Common myeloid progenitor, CD34-positive (primary cell): Measurements from ENCODE around the gene TECPR2.

Source experiments
- CTCF ChIA-PET: fragments of 350-600 bp; sonication (Branson Sonifier 250); formaldehyde crosslinking; loops from one replicate; lab custom pipeline; 2021; ENCODE audit warnings: antibody characterized with exemption; lab: Charles Lee
- POLR2A ChIA-PET: fragments of 350-600 bp; sonication (Branson Sonifier 250); formaldehyde crosslinking; loops from one replicate; lab custom pipeline; 2021; ENCODE audit warnings: antibody characterized with exemption; lab: Charles Lee
- DNase-seq, 3 donors: peaks; one replicate each; pipeline versions ENCODE4 v3.0.0 to v3.0.0-alpha.2; 2013
- H3K27ac ChIP-seq, 2 experiments: 1 replicate in 1 of 2; 2 replicates in 1 of 2; pipeline ENCODE4 v1.7.0; 2013; ENCODE audit warnings: inconsistent platforms in 2 of 2, low read length in 2 of 2, mild to moderate bottlenecking in 2 of 2, low read depth in 1 of 2, moderate library complexity in 1 of 2; ENCODE audit not compliant: severe bottlenecking in 2 of 2, insufficient read depth in 1 of 2, poor library complexity in 1 of 2
- H3K27me3 ChIP-seq, 5 experiments: replicated peaks in 2 of 5; 1 replicate in 3 of 5; 2 replicates in 2 of 5; pipeline versions ENCODE4 v1.6.1 to v1.7.0; 2013; ENCODE audit warnings: low read length in 4 of 5, mild to moderate bottlenecking in 2 of 5, moderate library complexity in 2 of 5, inconsistent platforms in 1 of 5; ENCODE audit not compliant: insufficient read depth in 5 of 5, control insufficient read depth in 4 of 5
- H3K36me3 ChIP-seq, 4 experiments: 1 replicate in 2 of 4; 2 replicates in 2 of 4; pipeline versions ENCODE4 v1.6.1 to v1.7.0; 2013; ENCODE audit warnings: low read length in 3 of 4, control low read depth in 1 of 4, mild to moderate bottlenecking in 1 of 4; ENCODE audit not compliant: control insufficient read depth in 4 of 4, insufficient read depth in 4 of 4
- H3K4me1 ChIP-seq, 4 experiments: 1 replicate in 3 of 4; 2 replicates in 1 of 4; pipeline versions ENCODE4 v1.6.1 to v1.7.1; 2013; ENCODE audit warnings: low read length in 3 of 4, mild to moderate bottlenecking in 3 of 4, control low read depth in 1 of 4, inconsistent platforms in 1 of 4, moderate library complexity in 1 of 4; ENCODE audit not compliant: control insufficient read depth in 4 of 4, insufficient read depth in 4 of 4; ENCODE audit errors: control extremely low read depth in 1 of 4
- H3K4me3 ChIP-seq, 7 experiments: 1 replicate in 4 of 7; 2 replicates in 3 of 7; pipeline versions ENCODE4 v1.5.1 to v1.7.0; 2013; ENCODE audit warnings: mild to moderate bottlenecking in 7 of 7, low read length in 6 of 7, moderate library complexity in 6 of 7, inconsistent platforms in 2 of 7, low read depth in 2 of 7, control low read depth in 1 of 7; ENCODE audit not compliant: insufficient read depth in 4 of 7, control insufficient read depth in 1 of 7; ENCODE audit errors: extremely low read depth in 1 of 7
- H3K9me3 ChIP-seq, 5 experiments: 1 replicate in 4 of 5; 2 replicates in 1 of 5; pipeline versions ENCODE4 v1.6.1 to v1.7.1; 2013; ENCODE audit warnings: low read length in 4 of 5, mild to moderate bottlenecking in 2 of 5, inconsistent platforms in 1 of 5, low read depth in 1 of 5, moderate library complexity in 1 of 5; ENCODE audit not compliant: control insufficient read depth in 4 of 5, insufficient read depth in 2 of 5; ENCODE audit errors: control extremely low read depth in 1 of 5
- WGBS: methylation state at CpG from one replicate; pipeline ENCODE4 v1.1.5; 2013; ENCODE audit not compliant: insufficient coverage; 5-methylcytosine and 5-hydroxymethylcytosine counted together

Gene TECPR2

DNA sequence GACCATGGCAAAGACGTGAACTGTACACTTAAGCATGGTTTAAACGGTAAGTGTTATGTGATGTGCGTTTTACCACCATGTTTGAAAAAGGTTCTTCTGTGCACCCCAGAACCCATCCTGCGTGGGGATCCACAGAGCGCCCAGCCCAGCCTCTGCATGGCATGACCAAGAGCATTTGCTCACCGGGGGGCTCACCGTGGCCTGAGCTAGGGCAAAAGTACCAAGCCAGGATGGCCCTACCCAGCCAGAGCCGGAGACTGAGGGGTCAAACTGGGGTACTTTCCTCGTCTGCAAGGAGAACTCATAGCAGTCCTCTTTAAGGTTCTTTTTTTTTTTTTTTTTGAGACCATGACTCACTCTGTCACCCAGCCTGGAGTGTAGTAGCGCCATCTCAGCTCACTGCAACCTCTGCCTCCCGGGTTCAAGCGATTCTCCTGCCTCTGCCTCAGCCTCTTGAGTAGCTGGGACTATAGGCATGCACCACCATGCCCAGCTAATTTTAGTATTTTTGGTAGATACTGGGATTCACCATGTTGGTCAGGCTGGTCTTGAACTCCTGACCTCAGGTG is 163.3 kb downstream of the TECPR2 start:
- Histone ChIP-seq H3K9me3 (no peaks in the 10 kb centered on the region), H3K36me3 (no peaks in the 10 kb centered on the region), H3K4me1 (peaks cover 3 to 27% (median 22%) of the 10 kb centered on the region in 4 experiments), H3K27me3 (no peaks in the 10 kb centered on the region), H3K4me3 (no peak overlapping the region), H3K27ac (peak overlapping the region in 1 of 2 experiments; percentile 63)
- DNase-seq, result peak in 1 of 3 donors; percentile 35
- POLR2A ChIA-PET, result no interaction called here
- 94% methylated on average over 9 of the region's 12 CpGs for WGBS
- CTCF ChIA-PET, result interaction anchor here (1.4 to 3.1 kb wide), 4 partner anchors 15 to 88 kb away, joined by 6 to 13 read pairs (median 8); no protein-coding TSS in a partner anchor

DNA sequence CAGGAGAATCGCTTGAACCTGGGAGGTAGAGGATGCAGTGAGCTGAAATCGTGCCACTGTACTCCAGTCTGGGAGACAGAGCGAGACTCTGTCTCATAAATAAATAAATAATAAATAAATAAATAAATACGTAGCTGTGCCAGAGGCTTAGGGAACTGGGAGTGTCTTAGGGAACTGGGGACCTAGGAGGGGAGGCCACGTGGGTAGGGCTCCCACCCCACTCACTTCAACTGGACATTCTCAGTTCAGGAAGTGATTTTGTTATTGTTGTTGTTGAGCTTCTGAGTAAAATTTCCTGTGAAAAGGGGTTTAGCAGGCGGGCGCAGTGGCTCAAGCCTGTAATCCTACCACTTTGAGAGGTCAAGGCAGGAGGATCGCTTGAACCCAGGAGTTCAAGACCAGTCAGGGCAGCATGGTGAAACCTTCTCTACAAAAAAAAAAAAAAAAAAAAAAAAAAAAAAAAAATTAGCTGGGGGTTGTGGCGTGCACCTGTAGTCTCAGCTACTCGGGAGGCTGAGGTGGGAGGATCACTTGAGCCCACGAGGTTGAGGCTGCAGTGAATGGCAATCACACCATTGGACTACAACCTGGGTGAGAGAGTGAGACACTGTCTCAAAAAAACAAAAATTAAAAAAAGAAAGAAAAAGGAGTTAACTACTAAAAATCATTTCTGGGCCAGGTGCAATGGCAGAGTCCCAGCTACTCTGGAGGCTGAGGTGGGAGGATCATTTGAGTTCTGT is 165.9 kb downstream of the TECPR2 start:
- Histone ChIP-seq H3K9me3 (no peaks in the 10 kb centered on the region), H3K27ac (no peak overlapping the region), H3K4me1 (peaks cover 3 to 22% (median 17%) of the 10 kb centered on the region in 4 experiments), H3K27me3 (no peaks in the 10 kb centered on the region), H3K4me3 (no peak overlapping the region), H3K36me3 (no peaks in the 10 kb centered on the region)
- no peak for DNase-seq
- no CpG with 5 or more reads among the region's 11 CpGs for WGBS
- CTCF ChIA-PET, result interaction anchor here (2.4 kb wide), 1 partner anchor 9 kb away, joined by 8 read pairs; no protein-coding TSS in a partner anchor
- POLR2A ChIA-PET, result no interaction called here

DNA sequence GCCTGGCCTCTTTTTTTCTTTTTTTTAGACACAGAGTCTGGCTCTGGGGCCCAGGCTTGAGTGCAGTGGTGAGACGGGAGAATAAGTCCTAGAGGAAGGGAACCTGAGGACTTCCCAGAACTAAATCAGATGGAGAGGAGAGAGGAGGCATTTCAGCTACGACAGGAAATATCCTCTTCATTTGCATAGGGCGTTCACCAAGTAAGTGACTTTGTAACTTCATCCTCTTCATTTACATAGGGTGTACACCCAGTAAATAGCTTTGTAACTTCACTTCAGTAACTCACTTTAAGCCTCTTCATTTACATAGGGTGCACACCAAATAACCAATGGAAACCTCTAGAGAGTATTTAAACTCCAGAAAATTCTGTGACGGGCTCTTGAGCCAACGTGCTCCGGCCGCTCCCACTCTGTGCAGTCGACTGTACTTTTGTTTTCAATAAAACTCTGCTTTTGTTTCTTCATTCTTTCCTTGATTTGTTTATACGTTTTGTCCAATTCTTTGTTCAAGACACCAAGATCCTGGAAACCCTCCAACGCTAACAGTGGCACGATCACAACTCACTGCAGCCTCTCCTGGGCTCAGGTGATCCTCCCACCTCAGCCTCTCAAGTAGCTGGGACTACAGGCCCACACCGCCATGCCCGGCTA is 168.2 kb downstream of the TECPR2 start:
- H3K27ac ChIP-seq, result no peak overlapping the region
- DNase-seq, result no peak
- H3K9me3 ChIP-seq, result no peaks in the 10 kb centered on the region
- POLR2A ChIA-PET, result no interaction called here
- peaks cover 0 to under 1% (median 0%) of the 10 kb centered on the region in 4 experiments for H3K4me1 ChIP-seq
- H3K36me3 ChIP-seq, result no peaks in the 10 kb centered on the region
- H3K27me3 ChIP-seq, result no peaks in the 10 kb centered on the region
- CTCF ChIA-PET, result interaction anchor here (1.5 kb wide), 1 partner anchor 9 kb away, joined by 3 read pairs; no protein-coding TSS in a partner anchor
- H3K4me3 ChIP-seq, result no peak overlapping the region
- 95% methylated on average over 10 of the region's 13 CpGs for WGBS

GRCh38 chr14:102532204-102532658 is 169.5 kb downstream of the TECPR2 start:
- no peaks in the 10 kb centered on the region for H3K27me3 ChIP-seq
- no peaks in the 10 kb centered on the region for H3K9me3 ChIP-seq
- no peak overlapping the region for H3K27ac ChIP-seq
- no peak overlapping the region for H3K4me3 ChIP-seq
- ChIA-PET POLR2A (no interaction called here), CTCF (interaction anchor here (0.9 to 3.1 kb wide), 4 partner anchors 8 to 69 kb away, joined by 3 to 12 read pairs (median 3); no protein-coding TSS in a partner anchor)
- WGBS, result 100% methylated on average over 2 of the region's 3 CpGs
- H3K4me1 ChIP-seq, result no peaks in the 10 kb centered on the region
- DNase-seq, result no peak
- no peaks in the 10 kb centered on the region for H3K36me3 ChIP-seq

DNA sequence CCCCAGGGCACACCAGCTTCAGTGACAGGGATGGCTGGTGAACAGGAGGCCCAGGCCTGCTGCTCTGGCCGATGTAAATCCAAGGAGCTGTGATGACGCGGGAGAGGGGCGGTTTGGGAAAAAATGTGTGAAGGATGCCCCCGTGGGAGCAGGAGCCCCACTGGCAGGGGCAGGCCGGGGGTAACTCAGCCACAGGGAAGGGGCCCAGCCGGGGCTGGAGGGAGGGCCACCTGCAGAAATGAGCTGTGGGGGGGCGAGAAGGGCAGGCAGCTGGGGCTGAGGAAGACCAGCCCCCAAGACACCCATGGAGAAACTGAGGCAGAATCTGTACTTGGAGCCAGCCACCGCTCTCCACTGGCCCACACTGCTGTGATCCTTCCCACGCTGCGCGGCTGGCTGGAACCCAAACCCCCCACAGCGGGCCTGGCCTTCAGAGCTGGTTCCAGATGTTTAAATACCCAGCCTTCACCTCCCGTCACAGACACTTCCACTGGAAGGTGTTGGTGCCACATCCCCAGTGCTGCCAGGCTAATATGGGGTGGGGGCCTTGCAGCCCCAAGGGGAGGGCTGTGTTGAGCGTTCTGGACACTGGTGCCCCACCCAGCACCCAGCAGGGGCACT is 175.3 kb downstream of the TECPR2 start:
- Histone ChIP-seq H3K4me3 (no peak overlapping the region), H3K27me3 (peaks cover 0 to 4% (median 0%) of the 10 kb centered on the region in 5 experiments), H3K27ac (no peak overlapping the region), H3K36me3 (no peaks in the 10 kb centered on the region), H3K9me3 (no peaks in the 10 kb centered on the region), H3K4me1 (peaks cover 0 to 24% (median 16%) of the 10 kb centered on the region in 4 experiments)
- ChIA-PET POLR2A (no interaction called here), CTCF (interaction anchor here (1.5 to 3.0 kb wide), 4 partner anchors 10 to 156 kb away, joined by 3 to 10 read pairs (median 6); no protein-coding TSS in a partner anchor)
- DNase-seq, result no peak
- WGBS, result 83% methylated on average over 10 of the region's 15 CpGs

DNA sequence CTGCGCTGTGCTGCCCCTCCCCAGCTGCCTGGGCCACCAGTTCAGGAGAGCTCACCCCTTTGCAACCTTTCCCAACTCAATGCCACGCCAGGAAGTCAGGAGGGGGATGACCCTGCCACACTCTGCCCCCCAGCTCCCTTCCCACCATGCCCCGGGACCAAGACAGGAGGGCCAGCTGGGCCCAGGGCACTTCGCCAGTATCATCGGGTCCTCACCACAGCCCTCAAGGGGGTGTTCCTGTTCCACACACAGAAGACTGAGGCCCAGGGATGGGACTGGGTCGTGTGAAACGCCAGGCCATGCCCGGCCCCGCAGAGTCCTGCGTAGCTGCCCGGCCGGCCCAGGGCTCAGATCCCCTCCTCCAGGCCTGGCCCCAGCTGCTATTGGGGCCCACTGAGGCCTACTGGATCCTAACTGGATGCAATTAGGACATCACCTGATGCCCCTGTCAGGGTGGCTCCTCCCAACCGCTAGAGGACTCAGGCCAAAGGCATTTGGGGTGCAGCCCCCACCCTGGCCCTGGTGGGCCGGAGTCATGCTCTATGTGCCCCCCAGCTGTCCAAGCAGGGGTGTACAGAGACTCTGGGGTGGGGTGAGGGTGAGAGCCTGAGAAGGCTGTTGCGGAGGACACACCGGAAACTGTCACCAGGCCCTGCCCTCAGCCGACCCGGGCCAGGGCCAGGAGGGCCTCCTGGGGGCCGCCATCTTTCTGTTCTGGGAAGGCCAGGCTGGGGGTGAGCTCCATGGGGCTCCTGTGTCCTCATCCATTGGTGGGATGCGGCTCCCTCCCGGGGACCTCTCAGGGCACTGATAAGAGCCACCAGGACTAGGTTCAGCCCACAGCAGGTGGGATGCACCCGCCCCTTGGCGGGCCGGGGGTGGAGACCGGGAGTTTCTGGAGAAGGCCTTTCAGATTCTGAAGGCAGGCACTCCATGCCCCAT is 176.1 kb downstream of the TECPR2 start:
- Histone ChIP-seq H3K4me1 (peaks cover 0 to 24% (median 16%) of the 10 kb centered on the region in 4 experiments), H3K36me3 (no peaks in the 10 kb centered on the region), H3K27ac (no peak overlapping the region), H3K9me3 (no peaks in the 10 kb centered on the region), H3K27me3 (peaks cover 0 to 11% (median 2%) of the 10 kb centered on the region in 5 experiments), H3K4me3 (peak overlapping the region in 1 of 7 experiments; percentile 28)
- peak in 2 of 3 donors; percentile 42 to 45 for DNase-seq
- POLR2A ChIA-PET, result no interaction called here
- 59% methylated on average over 20 of the region's 25 CpGs for WGBS
- CTCF ChIA-PET, result interaction anchor here (1.5 to 3.0 kb wide), 4 partner anchors 10 to 155 kb away, joined by 3 to 10 read pairs (median 6); no protein-coding TSS in a partner anchor
